ENCODE data around the gene TARS3. TPM values are rescaled to one million over a fixed set of nuclear protein-coding genes. Genes with fewer than 3 reads are reported as not detected.

TARS3 gene
- total and polyA plus RNA-seq, 2 donors from 2014 or later = 7.8 to 13.8 TPM

DNA sequence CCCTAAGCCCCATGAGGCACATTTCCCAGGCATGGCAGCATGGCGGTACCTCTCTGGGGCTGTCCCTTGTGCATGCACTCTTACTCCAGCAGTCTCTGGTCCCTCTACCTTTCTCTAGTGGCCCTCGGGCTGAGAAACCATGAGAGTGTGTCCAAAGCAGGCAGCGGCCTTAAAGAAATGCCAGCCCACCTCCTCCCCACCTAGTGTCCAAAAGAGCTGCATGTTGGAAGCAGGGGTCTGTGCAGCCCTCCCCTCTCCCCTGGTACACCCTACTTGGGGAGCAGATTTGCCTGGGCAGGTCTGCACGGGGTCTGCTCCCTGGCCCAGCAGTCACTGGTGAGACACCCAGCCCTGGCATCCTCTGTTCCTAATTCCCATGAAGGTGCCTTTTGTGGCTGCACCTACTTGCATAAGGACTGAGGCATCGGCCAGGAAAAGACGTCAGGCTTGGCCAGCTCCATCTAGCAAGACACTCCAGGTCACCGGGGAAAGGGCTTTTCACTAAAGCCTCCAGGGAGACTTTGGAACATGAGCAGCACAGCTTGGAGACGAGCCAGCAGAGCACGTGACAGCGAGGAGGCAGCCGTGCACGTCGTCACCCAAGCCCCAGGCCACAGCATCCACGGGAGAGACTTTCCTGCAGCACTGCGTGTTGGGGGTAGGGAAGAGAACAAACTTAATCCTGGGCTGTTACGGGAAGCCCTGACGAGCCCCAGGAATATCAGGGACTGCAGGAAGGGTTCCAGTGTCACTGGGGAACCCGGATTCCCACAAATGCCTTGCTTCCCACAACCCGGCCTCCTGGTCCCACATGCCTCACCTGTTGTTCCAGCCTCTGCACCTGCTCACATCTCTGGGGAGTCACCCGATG lies 110.9 kb downstream of the TARS3 start:
- H3K9ac ChIP-seq (ENCODE audit: low read length in 3 of 3) = no peak overlapping the region
- peak; percentile 87 to 97 (median 91) for DNase-seq
- no peak overlapping the region for H3K4me3 ChIP-seq (ENCODE audit: low read length in 3 of 3)
- no peaks in the 10 kb centered on the region for H3K27me3 ChIP-seq (ENCODE audit: control insufficient read depth, insufficient read depth, low read length)
- TF ChIP-seq, protein P1, sequence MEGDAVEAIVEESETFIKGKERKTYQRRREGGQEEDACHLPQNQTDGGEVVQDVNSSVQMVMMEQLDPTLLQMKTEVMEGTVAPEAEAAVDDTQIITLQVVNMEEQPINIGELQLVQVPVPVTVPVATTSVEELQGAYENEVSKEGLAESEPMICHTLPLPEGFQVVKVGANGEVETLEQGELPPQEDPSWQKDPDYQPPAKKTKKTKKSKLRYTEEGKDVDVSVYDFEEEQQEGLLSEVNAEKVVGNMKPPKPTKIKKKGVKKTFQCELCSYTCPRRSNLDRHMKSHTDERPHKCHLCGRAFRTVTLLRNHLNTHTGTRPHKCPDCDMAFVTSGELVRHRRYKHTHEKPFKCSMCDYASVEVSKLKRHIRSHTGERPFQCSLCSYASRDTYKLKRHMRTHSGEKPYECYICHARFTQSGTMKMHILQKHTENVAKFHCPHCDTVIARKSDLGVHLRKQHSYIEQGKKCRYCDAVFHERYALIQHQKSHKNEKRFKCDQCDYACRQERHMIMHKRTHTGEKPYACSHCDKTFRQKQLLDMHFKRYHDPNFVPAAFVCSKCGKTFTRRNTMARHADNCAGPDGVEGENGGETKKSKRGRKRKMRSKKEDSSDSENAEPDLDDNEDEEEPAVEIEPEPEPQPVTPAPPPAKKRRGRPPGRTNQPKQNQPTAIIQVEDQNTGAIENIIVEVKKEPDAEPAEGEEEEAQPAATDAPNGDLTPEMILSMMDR (IDR thresholded peaks at IDR 0.05; ENCODE audit: borderline replicate concordance, extremely low read depth, insufficient read depth) = no peak
- no peaks in the 10 kb centered on the region for H3K36me3 ChIP-seq (ENCODE audit: control insufficient read depth in 2 of 3, insufficient read depth in 3 of 3, low read length in 3 of 3)
- H3K4me1 ChIP-seq (ENCODE audit: control insufficient read depth in 2 of 3, insufficient read depth in 2 of 3, low read depth in 1 of 3, low read length in 3 of 3) = peaks cover 0 to 20% (median 8%) of the 10 kb centered on the region in 3 donors
- no peak overlapping the region for H3K27ac ChIP-seq (ENCODE audit: low read depth in 2 of 2, low read length in 2 of 2)
- no peaks in the 10 kb centered on the region for H3K9me3 ChIP-seq (ENCODE audit: control insufficient read depth in 2 of 3, insufficient read depth in 1 of 3, low read length in 3 of 3)
- FAIRE-seq = no peak
- intact Hi-C loops (cut with DNase I) = no loop called here

DNA sequence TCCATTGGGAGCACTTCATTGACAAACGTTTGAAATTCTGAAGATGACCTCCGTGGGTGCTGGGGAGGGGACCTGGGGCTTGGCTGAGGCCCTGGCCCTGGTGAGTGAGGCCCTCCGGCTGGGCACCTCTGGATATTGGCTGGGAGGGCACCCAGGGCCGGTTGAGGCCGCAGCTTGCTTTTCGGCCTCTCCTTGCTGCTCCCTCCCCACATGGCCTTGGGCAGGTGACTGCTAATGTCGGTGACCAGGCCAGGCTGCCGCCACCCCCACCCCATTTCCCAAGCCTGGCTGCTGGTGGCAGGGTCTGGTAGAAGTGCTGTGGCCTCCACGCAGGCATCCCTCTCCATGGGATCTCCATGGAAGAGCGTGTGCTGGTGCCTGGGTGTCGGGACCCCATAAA lies 111.6 kb downstream of the TARS3 start:
- H3K4me1 ChIP-seq (ENCODE audit: control insufficient read depth in 2 of 3, insufficient read depth in 2 of 3, low read depth in 1 of 3, low read length in 3 of 3) = peaks cover 0 to 20% (median 8%) of the 10 kb centered on the region in 3 donors
- intact Hi-C loops (cut with DNase I) = no loop called here
- no peaks in the 10 kb centered on the region for H3K9me3 ChIP-seq (ENCODE audit: control insufficient read depth in 2 of 3, insufficient read depth in 1 of 3, low read length in 3 of 3)
- no peaks in the 10 kb centered on the region for H3K27me3 ChIP-seq (ENCODE audit: control insufficient read depth, insufficient read depth, low read length)
- H3K27ac ChIP-seq (ENCODE audit: low read depth in 2 of 2, low read length in 2 of 2) = no peak overlapping the region
- TF ChIP-seq, protein P1 (IDR thresholded peaks at IDR 0.05; ENCODE audit: borderline replicate concordance, extremely low read depth, insufficient read depth) = no peak
- H3K4me3 ChIP-seq (ENCODE audit: low read length in 3 of 3) = no peak overlapping the region
- no peak for DNase-seq
- no peak overlapping the region for H3K9ac ChIP-seq (ENCODE audit: low read length in 3 of 3)
- no peaks in the 10 kb centered on the region for H3K36me3 ChIP-seq (ENCODE audit: control insufficient read depth in 2 of 3, insufficient read depth in 3 of 3, low read length in 3 of 3)
- no peak for FAIRE-seq

GRCh38 chr15:101611580-101612299 lies 112.5 kb downstream of the TARS3 start:
- Histone ChIP-seq H3K9me3 (ENCODE audit: control insufficient read depth in 2 of 3, insufficient read depth in 1 of 3, low read length in 3 of 3) (no peaks in the 10 kb centered on the region), H3K27me3 (ENCODE audit: control insufficient read depth, insufficient read depth, low read length) (no peaks in the 10 kb centered on the region), H3K36me3 (ENCODE audit: control insufficient read depth in 2 of 3, insufficient read depth in 3 of 3, low read length in 3 of 3) (no peaks in the 10 kb centered on the region), H3K4me3 (ENCODE audit: low read length in 3 of 3) (no peak overlapping the region), H3K27ac (ENCODE audit: low read depth in 2 of 2, low read length in 2 of 2) (no peak overlapping the region), H3K9ac (ENCODE audit: low read length in 3 of 3) (no peak overlapping the region), H3K4me1 (ENCODE audit: control insufficient read depth in 2 of 3, insufficient read depth in 2 of 3, low read depth in 1 of 3, low read length in 3 of 3) (peaks cover 0 to 20% (median 8%) of the 10 kb centered on the region in 3 donors)
- intact Hi-C loops (cut with DNase I) = no loop called here
- FAIRE-seq (no peak), DNase-seq (peak in 1 of 5 donors; percentile 48)
- TF ChIP-seq, protein P1 (IDR thresholded peaks at IDR 0.05; ENCODE audit: borderline replicate concordance, extremely low read depth, insufficient read depth) = no peak
